Neural cell (in vitro differentiated cells): Measurements from ENCODE around the gene USP46.

Experiments
- RAD21 ChIP-seq: fragments of 450-650 bp; conservative IDR thresholded peaks from 2 replicates; pipeline ENCODE4 v1.6.1; 2014; ENCODE audit warnings: antibody characterized with exemption, mild to moderate bottlenecking, moderate library complexity
- TF ChIP-seq, protein P1 (sequence below): IDR thresholded peaks from 2 replicates; pipeline ENCODE4 v1.6.1; 2012; ENCODE audit warnings: borderline replicate concordance

DNA sequence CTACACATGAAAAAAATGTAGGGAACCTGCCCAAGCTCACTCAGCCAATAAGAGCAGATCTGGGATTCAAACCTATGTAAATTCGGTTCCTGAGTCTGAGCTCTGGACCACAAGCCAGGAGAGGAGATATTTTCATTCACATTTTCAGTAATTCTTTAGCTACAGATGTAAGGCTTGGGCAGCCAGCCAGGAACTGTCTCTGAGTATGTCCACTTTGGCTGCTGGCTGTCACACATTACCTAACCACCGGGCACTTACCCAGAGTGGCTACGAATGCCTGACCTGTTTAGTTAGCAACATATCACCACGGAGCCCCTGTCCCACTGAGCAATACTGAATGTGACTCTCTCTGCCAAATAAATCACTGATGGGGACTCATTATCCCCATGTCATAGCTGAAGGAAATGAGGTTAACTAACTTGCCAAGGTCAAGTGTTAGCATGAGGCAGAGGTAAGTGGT is 15.3 kb downstream of the USP46 start:
- TF ChIP-seq, protein P1, sequence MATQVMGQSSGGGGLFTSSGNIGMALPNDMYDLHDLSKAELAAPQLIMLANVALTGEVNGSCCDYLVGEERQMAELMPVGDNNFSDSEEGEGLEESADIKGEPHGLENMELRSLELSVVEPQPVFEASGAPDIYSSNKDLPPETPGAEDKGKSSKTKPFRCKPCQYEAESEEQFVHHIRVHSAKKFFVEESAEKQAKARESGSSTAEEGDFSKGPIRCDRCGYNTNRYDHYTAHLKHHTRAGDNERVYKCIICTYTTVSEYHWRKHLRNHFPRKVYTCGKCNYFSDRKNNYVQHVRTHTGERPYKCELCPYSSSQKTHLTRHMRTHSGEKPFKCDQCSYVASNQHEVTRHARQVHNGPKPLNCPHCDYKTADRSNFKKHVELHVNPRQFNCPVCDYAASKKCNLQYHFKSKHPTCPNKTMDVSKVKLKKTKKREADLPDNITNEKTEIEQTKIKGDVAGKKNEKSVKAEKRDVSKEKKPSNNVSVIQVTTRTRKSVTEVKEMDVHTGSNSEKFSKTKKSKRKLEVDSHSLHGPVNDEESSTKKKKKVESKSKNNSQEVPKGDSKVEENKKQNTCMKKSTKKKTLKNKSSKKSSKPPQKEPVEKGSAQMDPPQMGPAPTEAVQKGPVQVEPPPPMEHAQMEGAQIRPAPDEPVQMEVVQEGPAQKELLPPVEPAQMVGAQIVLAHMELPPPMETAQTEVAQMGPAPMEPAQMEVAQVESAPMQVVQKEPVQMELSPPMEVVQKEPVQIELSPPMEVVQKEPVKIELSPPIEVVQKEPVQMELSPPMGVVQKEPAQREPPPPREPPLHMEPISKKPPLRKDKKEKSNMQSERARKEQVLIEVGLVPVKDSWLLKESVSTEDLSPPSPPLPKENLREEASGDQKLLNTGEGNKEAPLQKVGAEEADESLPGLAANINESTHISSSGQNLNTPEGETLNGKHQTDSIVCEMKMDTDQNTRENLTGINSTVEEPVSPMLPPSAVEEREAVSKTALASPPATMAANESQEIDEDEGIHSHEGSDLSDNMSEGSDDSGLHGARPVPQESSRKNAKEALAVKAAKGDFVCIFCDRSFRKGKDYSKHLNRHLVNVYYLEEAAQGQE: no peak
- TF ChIP-seq RAD21: no peak
